ENCODE results near the gene NIP7. TPM values are rescaled to one million over a fixed set of nuclear protein-coding genes. Genes with fewer than 3 reads are reported as not detected.

The NIP7 gene
- total RNA-seq, 4 donors from 2014 or later: 9.2 to 13.2 (median 11.0) TPM

DNA sequence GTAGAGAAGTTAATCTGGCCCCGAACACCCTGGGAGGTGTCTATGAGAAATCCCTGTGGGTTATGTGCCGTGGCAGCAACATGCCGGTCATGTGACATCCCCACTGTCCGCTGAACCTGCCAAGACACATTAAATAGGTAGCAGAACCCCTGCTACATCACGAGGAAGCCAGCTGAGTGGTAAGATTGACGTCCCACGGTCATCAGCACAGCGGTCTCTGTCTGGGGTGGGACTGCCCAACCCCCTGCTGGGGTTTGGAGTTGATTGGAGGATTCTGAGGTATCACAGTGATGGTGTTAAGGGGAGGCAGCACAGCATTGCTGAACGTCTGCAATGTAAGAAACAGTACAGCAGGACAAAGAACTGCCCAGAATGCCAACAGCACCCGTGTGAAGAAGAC lies 10.0 kb downstream of the NIP7 start:
- TF ChIP-seq, protein P1, sequence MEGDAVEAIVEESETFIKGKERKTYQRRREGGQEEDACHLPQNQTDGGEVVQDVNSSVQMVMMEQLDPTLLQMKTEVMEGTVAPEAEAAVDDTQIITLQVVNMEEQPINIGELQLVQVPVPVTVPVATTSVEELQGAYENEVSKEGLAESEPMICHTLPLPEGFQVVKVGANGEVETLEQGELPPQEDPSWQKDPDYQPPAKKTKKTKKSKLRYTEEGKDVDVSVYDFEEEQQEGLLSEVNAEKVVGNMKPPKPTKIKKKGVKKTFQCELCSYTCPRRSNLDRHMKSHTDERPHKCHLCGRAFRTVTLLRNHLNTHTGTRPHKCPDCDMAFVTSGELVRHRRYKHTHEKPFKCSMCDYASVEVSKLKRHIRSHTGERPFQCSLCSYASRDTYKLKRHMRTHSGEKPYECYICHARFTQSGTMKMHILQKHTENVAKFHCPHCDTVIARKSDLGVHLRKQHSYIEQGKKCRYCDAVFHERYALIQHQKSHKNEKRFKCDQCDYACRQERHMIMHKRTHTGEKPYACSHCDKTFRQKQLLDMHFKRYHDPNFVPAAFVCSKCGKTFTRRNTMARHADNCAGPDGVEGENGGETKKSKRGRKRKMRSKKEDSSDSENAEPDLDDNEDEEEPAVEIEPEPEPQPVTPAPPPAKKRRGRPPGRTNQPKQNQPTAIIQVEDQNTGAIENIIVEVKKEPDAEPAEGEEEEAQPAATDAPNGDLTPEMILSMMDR (IDR thresholded peaks at IDR 0.05; ENCODE audit: low read depth): no peak

DNA sequence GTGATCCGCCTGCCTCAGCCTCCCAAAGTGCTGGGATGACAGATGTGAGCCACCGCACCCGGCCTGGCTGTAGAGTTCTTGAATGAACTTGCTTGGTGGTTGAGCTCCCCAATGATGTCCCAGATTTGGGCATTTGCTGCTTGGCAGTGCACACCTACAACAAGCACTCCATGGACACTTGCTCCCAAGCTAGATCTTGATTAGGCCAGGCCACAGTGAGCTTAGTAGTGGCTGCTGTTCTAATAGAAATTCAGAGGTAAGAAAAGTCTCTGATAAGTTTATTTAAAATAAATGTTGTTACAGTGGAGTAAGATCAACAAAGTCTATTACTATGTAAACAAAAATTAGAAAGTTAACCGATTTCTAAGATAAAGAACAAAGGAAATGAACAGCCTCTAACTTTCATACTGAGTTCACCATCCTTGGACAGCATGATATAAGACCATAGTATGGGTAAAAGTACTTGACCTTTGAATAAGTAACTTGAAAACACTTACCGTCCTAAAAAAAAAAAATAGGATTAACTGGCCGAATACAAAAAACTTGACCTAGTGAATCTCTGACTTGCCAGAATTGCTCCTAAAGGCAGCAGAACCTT lies 11.1 kb downstream of the NIP7 start:
- TF ChIP-seq, protein P1 (IDR thresholded peaks at IDR 0.05; ENCODE audit: low read depth): no peak

DNA sequence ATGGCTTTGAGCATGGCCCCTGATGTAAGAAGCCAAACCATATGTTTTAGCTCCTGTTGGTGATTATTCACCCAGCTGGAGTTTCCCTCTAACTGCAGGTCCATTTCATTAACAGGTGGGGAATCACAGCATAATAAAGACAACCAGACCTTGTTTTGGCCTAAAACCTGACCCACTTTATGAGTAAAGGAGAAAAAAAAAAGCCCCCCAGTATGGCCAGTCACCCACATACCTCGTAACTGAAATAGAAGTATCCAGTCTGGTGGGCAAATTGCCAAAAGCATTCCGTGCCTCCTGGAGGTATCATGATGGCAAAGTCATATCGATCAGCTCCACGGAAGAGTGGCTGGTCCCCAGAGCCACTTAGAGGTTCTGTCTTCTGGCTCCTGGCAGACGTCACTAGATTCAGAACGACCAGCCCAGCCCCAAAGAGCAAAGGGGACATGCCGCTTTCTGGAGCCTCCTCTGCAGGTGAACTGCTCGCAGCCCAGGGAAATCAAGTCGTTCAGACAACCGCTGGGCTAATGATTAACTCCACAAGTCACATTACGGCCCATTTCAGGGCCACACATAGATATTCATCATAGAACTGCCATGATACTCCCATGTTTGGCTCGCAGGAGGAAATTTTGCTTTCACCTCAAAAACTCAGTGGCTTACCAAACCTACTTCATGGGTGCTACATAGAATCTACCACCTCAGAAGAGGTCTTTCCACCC lies 11.9 kb downstream of the NIP7 start, which contains the start of gene TMED6:
TSS of gene TMED6 (minus strand) at position 478 of the 719 bp plus-strand sequence. CDS start at position 445, 33 bp downstream.
- TF ChIP-seq, protein P1 (IDR thresholded peaks at IDR 0.05; ENCODE audit: low read depth): no peak

DNA sequence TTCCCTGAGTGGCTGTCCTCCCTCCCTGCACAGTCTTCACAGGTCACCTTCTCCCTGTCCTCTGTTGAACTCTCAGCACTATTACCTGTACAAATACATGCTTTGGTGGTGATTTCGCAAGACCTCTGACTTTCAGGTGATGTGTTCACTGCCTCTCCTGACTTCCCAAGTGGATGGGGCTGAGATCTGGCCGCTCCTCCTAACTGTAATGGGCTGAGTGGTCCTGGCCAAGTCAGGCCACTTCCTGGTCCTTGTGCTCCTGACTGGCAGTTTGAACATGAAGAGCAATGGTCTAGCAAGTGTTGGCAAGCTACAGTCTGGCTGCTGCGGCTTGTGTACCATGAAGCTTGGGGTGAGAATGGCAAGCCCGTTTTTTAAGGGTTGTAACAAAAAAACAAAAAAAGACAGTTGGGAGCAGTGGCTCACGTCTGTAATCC lies 23.7 kb downstream of the NIP7 start:
- TF ChIP-seq, protein P1 (IDR thresholded peaks at IDR 0.05; ENCODE audit: low read depth): no peak

DNA sequence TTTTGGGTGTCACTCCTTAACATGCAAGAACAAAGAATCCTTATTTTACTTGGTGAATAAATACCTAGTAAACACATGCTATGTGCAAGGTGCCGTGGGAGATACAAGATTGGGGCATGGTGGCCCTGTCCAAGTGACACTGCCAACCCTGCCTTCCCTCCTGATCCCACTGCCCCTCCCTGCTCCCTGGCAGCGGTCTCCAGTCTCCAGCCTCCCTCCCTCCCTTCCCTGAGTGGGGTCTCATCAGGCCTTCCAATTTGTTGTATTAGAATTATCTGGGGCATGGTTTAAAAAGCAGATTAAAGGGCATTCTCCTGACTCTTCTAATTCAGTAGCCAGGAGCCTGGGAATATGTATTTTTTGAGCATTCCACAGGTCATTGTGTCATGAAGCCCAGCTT lies 24.5 kb downstream of the NIP7 start:
- TF ChIP-seq, protein P1 (IDR thresholded peaks at IDR 0.05; ENCODE audit: low read depth): no peak

DNA sequence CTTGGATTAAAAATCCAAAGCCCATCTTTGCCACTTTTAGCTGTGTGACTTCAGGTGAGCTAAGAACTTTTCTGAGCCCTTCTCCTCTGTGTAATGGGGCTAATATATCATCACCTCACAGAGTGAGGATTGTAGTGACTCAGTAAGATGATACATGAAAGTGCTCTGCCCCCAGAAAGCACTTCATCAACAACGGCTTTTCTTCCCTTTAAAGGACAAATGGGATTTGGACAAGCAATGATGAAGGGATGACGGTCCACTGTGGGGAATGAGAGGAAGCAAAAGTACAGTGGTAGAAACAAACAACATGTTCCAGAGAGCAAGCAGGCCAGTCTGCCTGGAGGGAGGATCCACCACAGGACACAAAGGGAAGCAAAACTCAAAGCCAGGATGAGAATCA lies 26.3 kb downstream of the NIP7 start:
- TF ChIP-seq, protein P1 (IDR thresholded peaks at IDR 0.05; ENCODE audit: low read depth): no peak

DNA sequence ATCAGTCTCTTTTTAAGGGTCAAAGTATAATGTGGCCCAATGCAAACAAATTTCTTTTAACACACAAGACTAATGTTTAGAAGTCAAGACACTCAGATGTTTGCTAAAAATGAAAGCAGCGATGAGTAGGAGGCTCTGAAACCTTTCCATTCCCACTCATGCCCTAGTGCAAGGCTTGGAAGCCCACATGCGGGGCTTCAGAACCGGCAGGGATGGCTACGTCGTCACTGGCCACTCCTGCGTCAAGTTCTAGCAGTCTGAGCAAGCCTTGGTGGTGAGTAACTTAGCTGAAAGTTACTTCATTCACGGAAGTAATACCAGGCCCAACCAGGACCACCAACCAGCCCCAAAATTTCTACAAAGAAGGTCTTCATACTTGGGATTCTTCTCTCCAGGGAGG lies 26.9 kb downstream of the NIP7 start:
- TF ChIP-seq, protein P1 (IDR thresholded peaks at IDR 0.05; ENCODE audit: low read depth): no peak
